Mesothelial cell of epicardium (in vitro differentiated cells): ENCODE measurements around the gene SYTL5. TPM values are rescaled to one million over a fixed set of nuclear protein-coding genes. Genes with fewer than 3 reads are reported as not detected.

Experiments used
- DNase-seq, 2 experiments: peaks; one replicate each; pipeline ENCODE4 v3.0.0; 2021; ENCODE audit warnings: low spot score in 2 of 2; ENCODE audit not compliant: unreplicated experiment in 2 of 2
- H3K27ac Mint-ChIP-seq: 2 replicates; pipeline ENCODE4 v1.8.0; 2021; ENCODE audit warnings: mixed read lengths
- H3K27me3 Mint-ChIP-seq: 2 replicates; pipeline ENCODE4 v1.8.0; 2021; ENCODE audit warnings: low read depth, mixed read lengths
- H3K36me3 Mint-ChIP-seq: 2 replicates; pipeline ENCODE4 v1.8.0; 2021; ENCODE audit warnings: mixed read lengths
- H3K4me1 Mint-ChIP-seq: 2 replicates; pipeline ENCODE4 v1.8.0; 2021; ENCODE audit warnings: mixed read lengths
- H3K4me3 Mint-ChIP-seq: 2 replicates; pipeline ENCODE4 v1.8.0; 2021; ENCODE audit warnings: mild to moderate bottlenecking, moderate library complexity, mixed read lengths
- H3K9me3 Mint-ChIP-seq: 2 replicates; pipeline ENCODE4 v1.8.0; 2021; ENCODE audit warnings: mixed read lengths
- CTCF ChIP-seq: fragments of 200-600 bp; sonication (generic); IDR thresholded peaks from one replicate; pipeline ENCODE4 v1.5.0; 2021; ENCODE audit warnings: antibody characterized with exemption; ENCODE audit not compliant: unreplicated experiment
- total RNA-seq: library from RNA; stranded (reverse); gene quantifications from 3 replicates; pipeline ENCODE4 v1.2.1, GENCODE V29; 2021

Gene SYTL5
- total RNA-seq, 1 donor from 2014 or later: 2.2 TPM

- H3K36me3 Mint-ChIP-seq: no peaks in the 10 kb centered on the region
- H3K4me1 Mint-ChIP-seq: no peaks in the 10 kb centered on the region
- H3K4me3 Mint-ChIP-seq: no peak overlapping the region
- H3K9me3 Mint-ChIP-seq: peaks cover 49% of the 10 kb centered on the region
- H3K27me3 Mint-ChIP-seq: no peaks in the 10 kb centered on the region
- DNase-seq: no peak
- H3K27ac Mint-ChIP-seq: no peak overlapping the region
- TF ChIP-seq CTCF: no peak
Observed at GRCh38 chrX:38103857-38104812, 97.8 kb downstream of the SYTL5 start.

- H3K4me3 Mint-ChIP-seq: no peak overlapping the region
- H3K27me3 Mint-ChIP-seq: no peaks in the 10 kb centered on the region
- peaks cover 44% of the 10 kb centered on the region for H3K9me3 Mint-ChIP-seq
- no peaks in the 10 kb centered on the region for H3K4me1 Mint-ChIP-seq
- no peak overlapping the region for H3K27ac Mint-ChIP-seq
- H3K36me3 Mint-ChIP-seq: no peaks in the 10 kb centered on the region
- no peak for TF ChIP-seq CTCF
- DNase-seq: no peak
Observed at GRCh38 chrX:38105216-38105725, 98.9 kb downstream of the SYTL5 start.

- no peak for TF ChIP-seq CTCF
- no peak overlapping the region for H3K4me3 Mint-ChIP-seq
- H3K4me1 Mint-ChIP-seq: no peaks in the 10 kb centered on the region
- no peak overlapping the region for H3K27ac Mint-ChIP-seq
- no peak for DNase-seq
- no peaks in the 10 kb centered on the region for H3K27me3 Mint-ChIP-seq
- no peaks in the 10 kb centered on the region for H3K36me3 Mint-ChIP-seq
- H3K9me3 Mint-ChIP-seq: peaks cover 43% of the 10 kb centered on the region
Observed at GRCh38 chrX:38106991-38107655, 100.8 kb downstream of the SYTL5 start.

GRCh38 chrX:38108364-38108763 lies 102.0 kb downstream of the SYTL5 start:
- H3K27me3 Mint-ChIP-seq: no peaks in the 10 kb centered on the region

More at GRCh38 chrX:38108364-38108763, 102.0 kb downstream of the SYTL5 start:
- DNase-seq: no peak
- no peak overlapping the region for H3K27ac Mint-ChIP-seq
- no peak for TF ChIP-seq CTCF
- no peak overlapping the region for H3K4me3 Mint-ChIP-seq
- H3K9me3 Mint-ChIP-seq: peaks cover 33% of the 10 kb centered on the region
- H3K4me1 Mint-ChIP-seq: no peaks in the 10 kb centered on the region
- H3K36me3 Mint-ChIP-seq: no peaks in the 10 kb centered on the region
